HepG2 (cell line): ENCODE measurements around the gene GPC2. TPM values are rescaled to one million over a fixed set of nuclear protein-coding genes. Genes with fewer than 3 reads are reported as not detected.

Experiments
- CEBPB ChIP-seq: IDR thresholded peaks from 2 replicates; pipeline ENCODE4 v1.6.1; 2011; ENCODE audit warnings: low read depth, low read length, improper control_type of control experiment, borderline replicate concordance
- FOXA3 ChIP-seq: IDR thresholded peaks from 2 replicates; pipeline ENCODE4 v1.6.1; 2016; ENCODE audit warnings: missing genetic modification reagents, missing compliant biosample characterization
- MEF2D ChIP-seq: sonication (generic); formaldehyde crosslinking; IDR thresholded peaks from 2 replicates; pipeline ENCODE4 v1.5.1; 2020; ENCODE audit warnings: mild to moderate bottlenecking, missing genetic modification reagents
- NFKBIZ ChIP-seq: IDR thresholded peaks from 2 replicates; pipeline ENCODE4 v1.6.1; 2018; ENCODE audit warnings: missing genetic modification reagents, missing compliant biosample characterization
- ZNF296 ChIP-seq: sonication (generic); formaldehyde crosslinking; conservative IDR thresholded peaks from 2 replicates; pipeline ENCODE4 v1.5.0; 2020; ENCODE audit warnings: mild to moderate bottlenecking, missing genetic modification reagents
- ZNF614 ChIP-seq: IDR thresholded peaks from 2 replicates; pipeline ENCODE4 v1.6.1; 2018; ENCODE audit warnings: missing biosample characterization, missing genetic modification reagents, inconsistent platforms, borderline replicate concordance
- ZNF773 ChIP-seq: sonication (generic); formaldehyde crosslinking; IDR thresholded peaks from 2 replicates; pipeline ENCODE4 v1.4.0; 2020; ENCODE audit warnings: missing genetic modification reagents, borderline replicate concordance
- polyA plus RNA-seq, 8 experiments: library from polyadenylated mRNA; depleted of rRNA in 3 of 8; stranded (reverse) in 7 of 8; unstranded in 1 of 8; fragments of >200 nt; fragmentation: Illumina TruSeq in 4 of 8; extraction: Trizol in 4 of 8; gene quantifications; 2 replicates each; pipeline versions ENCODE4 v1.2.1 to v1.2.3, GENCODE V29; 2011 to 2016; ENCODE audit warnings: low read depth in 4 of 8, missing spikeins in 1 of 8, mixed read lengths in 1 of 8; ENCODE audit not compliant: insufficient read depth in 1 of 8
- total RNA-seq, 5 experiments: library from RNA; depleted of rRNA; stranded (reverse); fragments of >200 nt; fragmentation: Illumina TruSeq; extraction: Trizol; gene quantifications; 2 replicates each; pipeline ENCODE4 v1.2.3, GENCODE V29; 2016; ENCODE audit warnings: low read depth in 1 of 5
- TF ChIP-seq, protein P1 (sequence below): sonication (generic); formaldehyde crosslinking; IDR thresholded peaks from 2 replicates; pipeline ENCODE4 v1.8.1; 2023; ENCODE audit warnings: missing genetic modification reagents, inconsistent platforms, borderline replicate concordance
- TF ChIP-seq, protein P2 (sequence below): sonication (generic); formaldehyde crosslinking; IDR thresholded peaks from 2 replicates; pipeline ENCODE4 v1.4.0; 2020; ENCODE audit warnings: missing genetic modification reagents
- TF ChIP-seq, protein P3 (sequence below): sonication (generic); formaldehyde crosslinking; IDR thresholded peaks from 2 replicates; pipeline ENCODE4 v1.8.1; 2022; ENCODE audit warnings: low read depth, mild to moderate bottlenecking, missing genetic modification reagents
- TF ChIP-seq, protein P4 (sequence below): sonication (generic); formaldehyde crosslinking; IDR thresholded peaks from 2 replicates; pipeline ENCODE4 v1.5.1; 2020; ENCODE audit warnings: mild to moderate bottlenecking, missing genetic modification reagents
- TF ChIP-seq, protein P5 (sequence below): sonication (generic); formaldehyde crosslinking; IDR thresholded peaks from 2 replicates; pipeline ENCODE4 v1.4.0; 2020; ENCODE audit warnings: missing genetic modification reagents
- TF ChIP-seq, protein P6 (sequence below): sonication (generic); formaldehyde crosslinking; IDR thresholded peaks from 2 replicates; pipeline ENCODE4 v1.5.1; 2020; ENCODE audit warnings: mild to moderate bottlenecking, missing genetic modification reagents, borderline replicate concordance

Gene GPC2
- total and polyA plus RNA-seq, 2 of the 13 experiments (the other 11 are each of a cell fraction or from before 2014, with no cell fraction given), result 0.64 to 0.78 TPM

DNA sequence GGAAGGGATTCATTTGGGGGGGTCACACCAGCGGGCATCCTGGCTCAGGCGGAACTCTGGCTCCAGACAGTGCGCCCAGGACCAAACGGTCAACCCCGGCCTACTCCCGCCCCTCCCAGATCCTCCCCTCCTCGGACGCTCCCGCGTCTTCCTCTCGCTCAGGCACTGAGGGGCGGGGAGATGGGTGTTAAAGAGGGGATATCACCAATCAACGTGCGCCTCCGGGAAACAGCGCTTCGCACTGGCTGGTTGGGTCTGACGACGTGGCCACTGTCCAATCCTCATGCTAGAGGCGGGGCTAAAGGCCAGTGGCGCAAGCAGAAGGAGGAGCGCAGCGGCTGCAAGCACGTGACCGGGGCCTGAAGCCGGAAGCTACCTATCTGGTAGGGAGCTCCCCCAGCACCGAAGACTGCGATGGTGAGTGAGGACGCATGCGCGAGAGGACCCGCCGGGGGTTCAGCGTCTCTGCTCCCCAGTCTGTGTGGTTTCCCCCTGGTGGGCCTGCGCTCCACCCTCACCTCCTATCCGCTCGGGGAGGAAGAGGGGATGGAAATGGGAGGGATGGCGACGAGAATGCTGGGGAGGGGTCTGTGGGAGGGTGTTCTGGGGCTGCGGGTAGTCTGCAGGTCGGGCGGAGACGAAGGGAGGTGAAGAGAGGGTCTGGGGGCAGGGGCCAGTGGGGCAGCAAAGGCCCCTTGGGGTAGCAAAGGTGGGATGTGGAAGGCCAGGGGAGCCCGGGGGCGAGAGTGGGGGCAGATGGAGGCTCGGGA is 28.4 kb downstream of the GPC2 start, which contains the start of gene LAMTOR4 (continued):
- TF ChIP-seq, protein P1, sequence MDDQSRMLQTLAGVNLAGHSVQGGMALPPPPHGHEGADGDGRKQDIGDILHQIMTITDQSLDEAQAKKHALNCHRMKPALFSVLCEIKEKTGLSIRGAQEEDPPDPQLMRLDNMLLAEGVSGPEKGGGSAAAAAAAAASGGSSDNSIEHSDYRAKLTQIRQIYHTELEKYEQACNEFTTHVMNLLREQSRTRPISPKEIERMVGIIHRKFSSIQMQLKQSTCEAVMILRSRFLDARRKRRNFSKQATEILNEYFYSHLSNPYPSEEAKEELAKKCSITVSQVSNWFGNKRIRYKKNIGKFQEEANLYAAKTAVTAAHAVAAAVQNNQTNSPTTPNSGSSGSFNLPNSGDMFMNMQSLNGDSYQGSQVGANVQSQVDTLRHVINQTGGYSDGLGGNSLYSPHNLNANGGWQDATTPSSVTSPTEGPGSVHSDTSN (CRISPR knock-in tag), result no peak
- TF ChIP-seq MEF2D (CRISPR knock-in tag) (0 out of 2 replicates have a peak, but pooled peaks have one; percentile 11), NFKBIZ (peak; percentile 63; the same call in 1 of the 2 replicates), CEBPB (peak; percentile 86), ZNF773 (CRISPR knock-in tag) (no peak), FOXA3 (peak; percentile 47; the same call in 1 of the 2 replicates), ZNF614 (CRISPR knock-in tag) (no peak), ZNF296 (no peak)
- TF ChIP-seq, protein P2, sequence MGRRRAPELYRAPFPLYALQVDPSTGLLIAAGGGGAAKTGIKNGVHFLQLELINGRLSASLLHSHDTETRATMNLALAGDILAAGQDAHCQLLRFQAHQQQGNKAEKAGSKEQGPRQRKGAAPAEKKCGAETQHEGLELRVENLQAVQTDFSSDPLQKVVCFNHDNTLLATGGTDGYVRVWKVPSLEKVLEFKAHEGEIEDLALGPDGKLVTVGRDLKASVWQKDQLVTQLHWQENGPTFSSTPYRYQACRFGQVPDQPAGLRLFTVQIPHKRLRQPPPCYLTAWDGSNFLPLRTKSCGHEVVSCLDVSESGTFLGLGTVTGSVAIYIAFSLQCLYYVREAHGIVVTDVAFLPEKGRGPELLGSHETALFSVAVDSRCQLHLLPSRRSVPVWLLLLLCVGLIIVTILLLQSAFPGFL (CRISPR knock-in tag), result no peak
- TF ChIP-seq, protein P3, sequence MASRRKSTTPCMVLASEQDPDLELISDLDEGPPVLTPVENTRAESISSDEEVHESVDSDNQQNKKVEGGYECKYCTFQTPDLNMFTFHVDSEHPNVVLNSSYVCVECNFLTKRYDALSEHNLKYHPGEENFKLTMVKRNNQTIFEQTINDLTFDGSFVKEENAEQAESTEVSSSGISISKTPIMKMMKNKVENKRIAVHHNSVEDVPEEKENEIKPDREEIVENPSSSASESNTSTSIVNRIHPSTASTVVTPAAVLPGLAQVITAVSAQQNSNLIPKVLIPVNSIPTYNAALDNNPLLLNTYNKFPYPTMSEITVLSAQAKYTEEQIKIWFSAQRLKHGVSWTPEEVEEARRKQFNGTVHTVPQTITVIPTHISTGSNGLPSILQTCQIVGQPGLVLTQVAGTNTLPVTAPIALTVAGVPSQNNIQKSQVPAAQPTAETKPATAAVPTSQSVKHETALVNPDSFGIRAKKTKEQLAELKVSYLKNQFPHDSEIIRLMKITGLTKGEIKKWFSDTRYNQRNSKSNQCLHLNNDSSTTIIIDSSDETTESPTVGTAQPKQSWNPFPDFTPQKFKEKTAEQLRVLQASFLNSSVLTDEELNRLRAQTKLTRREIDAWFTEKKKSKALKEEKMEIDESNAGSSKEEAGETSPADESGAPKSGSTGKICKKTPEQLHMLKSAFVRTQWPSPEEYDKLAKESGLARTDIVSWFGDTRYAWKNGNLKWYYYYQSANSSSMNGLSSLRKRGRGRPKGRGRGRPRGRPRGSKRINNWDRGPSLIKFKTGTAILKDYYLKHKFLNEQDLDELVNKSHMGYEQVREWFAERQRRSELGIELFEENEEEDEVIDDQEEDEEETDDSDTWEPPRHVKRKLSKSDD (CRISPR knock-in tag), result no peak
- TF ChIP-seq, protein P4, sequence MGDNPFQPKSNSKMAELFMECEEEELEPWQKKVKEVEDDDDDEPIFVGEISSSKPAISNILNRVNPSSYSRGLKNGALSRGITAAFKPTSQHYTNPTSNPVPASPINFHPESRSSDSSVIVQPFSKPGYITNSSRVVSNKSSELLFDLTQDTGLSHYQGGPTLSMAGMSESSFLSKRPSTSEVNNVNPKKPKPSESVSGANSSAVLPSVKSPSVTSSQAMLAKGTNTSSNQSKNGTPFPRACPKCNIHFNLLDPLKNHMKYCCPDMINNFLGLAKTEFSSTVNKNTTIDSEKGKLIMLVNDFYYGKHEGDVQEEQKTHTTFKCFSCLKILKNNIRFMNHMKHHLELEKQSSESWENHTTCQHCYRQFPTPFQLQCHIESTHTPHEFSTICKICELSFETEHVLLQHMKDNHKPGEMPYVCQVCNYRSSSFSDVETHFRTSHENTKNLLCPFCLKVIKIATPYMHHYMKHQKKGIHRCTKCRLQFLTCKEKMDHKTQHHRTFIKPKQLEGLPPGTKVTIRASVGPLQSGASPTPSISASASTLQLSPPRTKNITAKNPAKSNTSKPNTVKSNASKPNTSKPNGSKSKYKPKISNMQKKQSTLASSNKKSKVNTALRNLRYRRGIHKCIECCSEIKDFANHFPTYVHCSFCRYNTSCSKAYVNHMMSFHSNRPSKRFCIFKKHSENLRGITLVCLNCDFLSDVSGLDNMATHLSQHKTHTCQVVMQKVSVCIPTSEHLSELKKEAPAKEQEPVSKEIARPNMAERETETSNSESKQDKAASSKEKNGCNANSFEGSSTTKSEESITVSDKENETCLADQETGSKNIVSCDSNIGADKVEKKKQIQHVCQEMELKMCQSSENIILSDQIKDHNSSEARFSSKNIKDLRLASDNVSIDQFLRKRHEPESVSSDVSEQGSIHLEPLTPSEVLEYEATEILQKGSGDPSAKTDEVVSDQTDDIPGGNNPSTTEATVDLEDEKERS, result 0 out of 2 replicates have a peak, but pooled peaks have one; percentile 14
- TF ChIP-seq, protein P5, sequence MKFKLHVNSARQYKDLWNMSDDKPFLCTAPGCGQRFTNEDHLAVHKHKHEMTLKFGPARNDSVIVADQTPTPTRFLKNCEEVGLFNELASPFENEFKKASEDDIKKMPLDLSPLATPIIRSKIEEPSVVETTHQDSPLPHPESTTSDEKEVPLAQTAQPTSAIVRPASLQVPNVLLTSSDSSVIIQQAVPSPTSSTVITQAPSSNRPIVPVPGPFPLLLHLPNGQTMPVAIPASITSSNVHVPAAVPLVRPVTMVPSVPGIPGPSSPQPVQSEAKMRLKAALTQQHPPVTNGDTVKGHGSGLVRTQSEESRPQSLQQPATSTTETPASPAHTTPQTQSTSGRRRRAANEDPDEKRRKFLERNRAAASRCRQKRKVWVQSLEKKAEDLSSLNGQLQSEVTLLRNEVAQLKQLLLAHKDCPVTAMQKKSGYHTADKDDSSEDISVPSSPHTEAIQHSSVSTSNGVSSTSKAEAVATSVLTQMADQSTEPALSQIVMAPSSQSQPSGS (CRISPR knock-in tag), result no peak; the same call in 1 of the 2 replicates
- TF ChIP-seq, protein P6, sequence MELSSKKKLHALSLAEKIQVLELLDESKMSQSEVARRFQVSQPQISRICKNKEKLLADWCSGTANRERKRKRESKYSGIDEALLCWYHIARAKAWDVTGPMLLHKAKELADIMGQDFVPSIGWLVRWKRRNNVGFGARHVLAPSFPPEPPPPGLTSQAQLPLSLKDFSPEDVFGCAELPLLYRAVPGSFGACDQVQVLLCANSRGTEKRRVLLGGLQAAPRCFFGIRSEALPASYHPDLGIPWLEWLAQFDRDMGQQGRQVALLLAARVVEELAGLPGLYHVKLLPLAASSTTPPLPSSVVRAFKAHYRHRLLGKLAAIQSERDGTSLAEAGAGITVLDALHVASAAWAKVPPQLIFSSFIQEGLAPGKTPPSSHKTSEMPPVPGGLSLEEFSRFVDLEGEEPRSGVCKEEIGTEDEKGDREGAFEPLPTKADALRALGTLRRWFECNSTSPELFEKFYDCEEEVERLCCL (CRISPR knock-in tag), result no peak
